Left kidney (tissue), 2 donors: ENCODE results near the gene BBS12. TPM values are rescaled to one million over a fixed set of nuclear protein-coding genes. Genes with fewer than 3 reads are reported as not detected.
"Not testable (repeated sequence)": the region's sequence is repeated elsewhere in the genome, so short reads cannot be mapped to it uniquely, and the experiment has no call there.

Experiments used
- DNase-seq: peaks from one replicate; pipeline ENCODE4 v3.0.0-alpha.2; 2013
- polyA plus RNA-seq: library from polyadenylated mRNA; unstranded; fragments of 120-200 nt; gene quantifications from one replicate; pipeline ENCODE4 v1.2.1, GENCODE V29; 2013; ENCODE audit not compliant: insufficient read length

Gene BBS12
- polyA plus RNA-seq, 1 donor, result 15.7 TPM

DNA sequence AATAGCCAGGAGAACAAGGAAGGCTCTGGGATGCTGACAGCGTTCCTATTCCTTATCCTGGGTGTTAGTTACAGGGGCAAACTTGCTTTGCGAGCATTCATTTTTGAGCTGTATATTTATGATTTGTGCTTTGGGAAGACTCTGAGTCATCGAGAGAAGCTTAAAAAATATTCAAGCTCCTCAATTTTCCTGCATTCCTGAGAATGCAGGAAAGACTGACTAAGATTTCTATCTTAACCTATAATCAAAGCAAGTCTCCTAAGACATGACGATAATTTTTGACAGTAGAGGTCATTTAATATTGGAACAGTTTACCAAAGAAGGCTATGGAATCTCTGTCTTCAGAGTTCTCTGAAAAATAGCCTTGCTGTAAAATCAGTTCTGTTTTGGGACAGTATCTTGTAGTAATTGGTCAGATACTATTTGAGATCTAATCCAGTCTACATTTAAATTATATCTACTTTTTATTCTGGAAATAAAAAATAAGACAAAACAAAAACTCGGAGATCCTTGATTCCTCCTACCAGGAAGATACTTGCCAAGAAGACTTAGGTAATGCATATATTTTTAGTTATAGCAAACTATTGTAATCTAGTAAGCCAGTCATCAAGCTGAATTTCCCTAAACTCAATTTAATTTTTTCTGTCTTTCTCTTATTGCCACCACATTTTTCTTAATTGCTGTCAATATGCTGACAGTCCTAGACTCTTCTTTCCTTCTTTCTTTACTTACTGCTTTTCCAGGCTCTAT, 31.7 kb downstream of the BBS12 start:
- no peak for DNase-seq

DNA sequence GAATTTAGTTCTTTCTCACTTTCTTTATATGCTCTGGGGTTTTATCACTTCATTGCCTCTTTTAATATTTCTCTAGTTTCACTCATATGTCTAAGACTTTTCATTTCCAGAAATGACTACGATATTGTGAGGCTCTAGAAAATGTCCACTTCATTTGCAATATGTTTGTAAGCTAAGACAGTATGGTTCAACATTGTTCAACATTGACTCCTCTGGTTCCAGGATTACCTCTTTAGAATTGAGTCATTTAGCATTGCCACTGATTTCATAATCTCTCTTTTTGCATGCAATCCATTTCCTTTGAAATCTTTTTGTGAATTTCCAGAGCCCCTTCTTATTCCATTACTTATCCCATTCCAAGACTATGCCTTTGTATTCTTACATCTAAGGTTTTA, 32.3 kb downstream of the BBS12 start:
- no peak for DNase-seq

DNA sequence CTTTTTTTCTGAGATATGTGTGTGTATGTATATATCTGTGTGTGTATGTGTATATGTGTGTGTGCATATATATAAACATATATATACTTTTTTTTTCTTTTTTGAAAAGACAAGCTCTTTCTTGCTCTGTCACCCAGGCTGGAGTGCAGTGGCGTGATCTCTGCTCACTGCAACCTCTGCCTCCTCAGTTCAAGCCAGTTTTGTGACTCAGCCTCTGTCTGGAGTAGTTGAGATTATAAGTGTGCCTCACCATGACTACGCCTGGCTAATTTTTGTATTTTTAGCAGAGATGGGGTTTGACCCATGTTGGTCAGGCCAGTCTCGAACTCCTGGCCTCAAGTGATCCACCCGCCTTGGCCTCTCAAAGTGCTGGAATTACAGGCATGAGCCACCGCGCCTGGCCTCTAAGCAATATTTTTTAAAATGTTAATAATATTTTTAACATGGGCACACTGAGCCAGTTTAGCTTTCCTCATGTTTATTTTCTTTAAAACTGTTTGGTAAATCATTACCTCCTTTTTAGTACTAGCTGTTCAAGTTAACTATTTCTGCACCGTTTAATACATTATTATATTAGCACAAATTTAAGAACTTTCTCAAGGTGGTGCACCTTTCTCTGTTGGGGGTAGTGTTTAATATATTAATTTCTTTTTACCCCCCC, 33.3 kb downstream of the BBS12 start:
- no peak for DNase-seq

DNA sequence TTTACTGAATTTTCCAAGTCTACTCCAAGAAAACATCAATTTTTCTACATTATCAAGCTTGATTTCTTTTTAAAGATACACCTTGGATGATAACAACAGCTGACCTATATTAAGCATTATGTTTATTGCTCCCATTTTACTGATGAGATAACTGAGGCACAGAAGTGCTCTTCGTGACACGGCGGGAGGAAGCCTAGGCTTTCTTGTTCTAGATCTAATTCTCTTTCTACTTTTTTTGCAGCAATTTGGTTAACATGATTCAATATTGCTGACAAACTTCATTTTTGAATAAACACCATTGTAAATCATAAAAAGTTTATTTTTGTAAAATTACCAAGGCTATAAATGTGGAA, 33.8 kb downstream of the BBS12 start:
- no peak for DNase-seq

DNA sequence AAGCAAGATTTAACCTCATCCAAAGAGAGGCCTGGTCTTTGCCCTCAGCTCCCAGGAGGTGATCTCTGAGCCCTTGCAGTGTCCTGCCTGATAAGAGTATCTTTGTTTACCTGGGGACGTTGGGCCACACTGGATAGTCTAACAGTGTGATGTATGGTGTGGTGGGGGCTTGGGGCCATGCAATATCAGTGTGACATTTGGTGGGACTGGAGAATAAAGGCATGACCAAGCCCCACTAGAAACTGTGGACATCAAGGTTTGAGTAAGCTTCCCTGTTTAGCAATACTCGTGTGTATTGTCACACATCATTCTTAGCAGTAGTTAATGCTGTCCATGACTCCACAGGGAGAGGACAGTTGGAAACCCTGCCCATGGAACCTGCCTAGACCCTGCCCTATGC, 34.4 kb downstream of the BBS12 start:
- no peak for DNase-seq

DNA sequence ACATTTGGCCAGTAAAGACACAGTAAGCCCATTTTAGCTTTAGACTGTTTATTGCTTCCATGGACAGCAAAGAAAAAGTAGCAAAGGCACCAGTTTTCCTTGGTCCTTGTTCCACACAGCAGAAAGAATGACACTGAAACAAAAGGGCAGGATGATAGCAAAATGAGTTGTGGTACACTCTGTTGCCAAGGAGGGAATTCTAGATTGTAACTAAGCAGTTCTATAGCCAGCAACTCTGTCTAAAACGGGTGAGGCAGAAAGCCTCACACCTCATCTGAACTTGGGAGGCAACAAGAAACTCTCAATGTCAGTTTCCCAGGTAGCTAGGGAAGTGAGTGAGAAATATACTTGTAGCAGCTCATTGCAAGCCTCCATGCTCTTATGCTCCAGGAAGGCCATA, 39.2 kb downstream of the BBS12 start:
- DNase-seq, result no peak

DNA sequence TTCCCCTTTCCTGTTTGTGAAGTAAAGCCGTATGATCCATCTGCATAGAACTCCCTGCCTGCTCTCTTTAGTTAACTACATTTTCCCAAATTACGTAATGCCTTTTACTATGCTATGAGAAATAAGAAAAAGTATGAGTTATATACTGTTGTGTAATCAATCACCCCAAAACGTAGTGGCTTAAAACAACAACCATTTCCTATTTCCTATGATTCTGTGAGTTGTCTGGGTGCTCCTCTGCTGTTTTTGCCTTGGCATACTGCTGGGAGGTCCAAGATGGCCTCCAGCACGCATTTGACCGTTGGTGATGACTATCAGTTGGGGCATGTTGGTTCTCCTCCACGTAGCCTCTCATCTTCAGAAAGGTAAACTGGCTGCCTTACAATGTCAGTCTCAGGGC, 39.8 kb downstream of the BBS12 start:
- no peak for DNase-seq

DNA sequence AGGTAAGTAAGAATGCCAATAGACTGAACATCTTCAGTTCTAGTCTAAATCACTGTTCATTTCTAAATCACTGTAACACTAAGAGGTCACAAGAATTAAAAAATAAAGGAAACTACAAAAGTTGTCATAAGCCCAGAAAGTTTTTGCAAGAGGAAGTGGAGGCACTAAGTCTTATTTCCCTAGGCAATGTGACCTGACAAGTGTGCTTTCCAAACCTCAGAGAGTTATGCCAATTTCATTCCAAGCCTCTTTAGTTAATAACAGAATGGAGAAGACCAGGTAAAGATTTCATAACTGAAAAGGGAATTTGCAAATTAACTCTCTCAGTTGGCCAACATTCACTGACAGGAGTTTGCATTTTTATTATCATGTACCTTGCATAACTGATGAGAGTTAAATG, 40.5 kb downstream of the BBS12 start:
- DNase-seq, result no peak

DNA sequence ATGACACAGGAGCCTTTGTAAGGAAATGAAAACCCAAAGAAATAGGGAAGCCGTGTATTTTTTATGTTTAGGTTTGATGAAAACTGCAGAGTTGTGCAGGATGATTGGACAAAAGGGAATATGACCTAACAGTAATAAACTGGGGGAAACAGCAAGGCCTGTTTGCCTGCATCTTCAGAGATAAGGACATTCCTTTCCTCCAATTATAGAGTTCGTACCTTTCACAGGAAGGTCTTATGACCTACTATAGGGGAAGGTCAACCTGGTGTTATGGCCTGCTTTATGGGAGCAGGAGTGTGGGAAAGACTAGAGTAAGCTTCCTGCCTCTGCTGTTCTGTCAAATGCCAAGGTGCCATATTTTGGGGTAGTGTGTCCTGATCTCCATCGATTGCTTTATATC, 42.5 kb downstream of the BBS12 start:
- no peak for DNase-seq

DNA sequence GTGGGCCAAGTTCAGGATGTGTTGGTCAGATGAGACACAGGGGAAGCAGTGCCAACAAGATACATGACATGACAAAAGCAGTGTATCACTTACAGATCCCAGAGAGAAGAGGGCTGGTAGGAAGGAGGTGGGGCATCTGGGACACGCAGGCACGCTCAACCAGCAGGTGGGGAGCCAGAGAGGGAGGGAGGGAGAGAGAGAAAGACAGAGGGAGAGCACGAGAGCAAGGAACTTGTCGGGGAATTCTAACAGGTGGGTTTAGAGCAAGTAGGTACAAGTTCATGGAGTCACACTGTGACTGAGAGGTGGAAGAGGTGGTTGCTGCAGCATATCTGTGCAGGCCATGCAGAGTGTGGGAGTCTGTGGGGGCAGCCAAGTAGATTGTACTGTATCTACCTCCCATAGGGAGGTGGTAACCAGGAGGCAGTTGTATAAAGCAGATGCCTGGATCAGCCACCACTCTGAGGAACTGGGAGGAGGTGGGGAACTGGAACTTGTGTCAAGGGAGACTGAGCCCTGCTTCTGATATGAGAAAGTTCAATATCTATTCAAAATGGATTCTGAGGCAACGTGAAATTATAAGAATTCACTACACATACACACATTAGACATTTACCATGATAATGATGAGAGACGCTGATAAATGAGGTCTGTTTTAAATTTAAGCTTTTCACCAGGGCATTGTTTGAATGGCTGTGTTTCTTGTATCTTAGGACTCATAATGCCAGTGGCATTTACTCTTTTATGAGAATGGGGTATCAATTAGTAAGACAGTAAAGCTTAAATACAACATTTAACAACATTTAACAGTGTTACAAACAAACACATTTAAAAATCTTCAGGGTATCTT, 43.7 kb downstream of the BBS12 start:
- no peak for DNase-seq

DNA sequence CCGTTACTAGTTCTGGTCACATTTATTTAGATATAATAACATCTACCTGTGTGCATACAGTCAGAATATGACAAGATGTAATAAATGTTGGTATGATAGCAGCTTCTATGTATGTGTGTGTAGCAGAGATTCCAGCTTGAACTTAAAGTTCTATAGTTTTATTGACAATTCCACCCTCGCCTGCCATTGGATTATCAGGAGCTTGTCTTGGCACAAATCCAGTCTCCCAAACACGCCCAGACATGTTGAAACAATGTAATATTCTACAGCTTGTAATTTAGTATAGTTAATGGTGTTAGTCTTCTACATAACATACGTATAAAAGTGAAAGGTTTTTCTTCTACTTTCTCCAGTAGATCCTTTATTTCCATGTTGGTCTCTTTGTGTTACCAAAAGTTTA, 44.4 kb downstream of the BBS12 start:
- no peak for DNase-seq

DNA sequence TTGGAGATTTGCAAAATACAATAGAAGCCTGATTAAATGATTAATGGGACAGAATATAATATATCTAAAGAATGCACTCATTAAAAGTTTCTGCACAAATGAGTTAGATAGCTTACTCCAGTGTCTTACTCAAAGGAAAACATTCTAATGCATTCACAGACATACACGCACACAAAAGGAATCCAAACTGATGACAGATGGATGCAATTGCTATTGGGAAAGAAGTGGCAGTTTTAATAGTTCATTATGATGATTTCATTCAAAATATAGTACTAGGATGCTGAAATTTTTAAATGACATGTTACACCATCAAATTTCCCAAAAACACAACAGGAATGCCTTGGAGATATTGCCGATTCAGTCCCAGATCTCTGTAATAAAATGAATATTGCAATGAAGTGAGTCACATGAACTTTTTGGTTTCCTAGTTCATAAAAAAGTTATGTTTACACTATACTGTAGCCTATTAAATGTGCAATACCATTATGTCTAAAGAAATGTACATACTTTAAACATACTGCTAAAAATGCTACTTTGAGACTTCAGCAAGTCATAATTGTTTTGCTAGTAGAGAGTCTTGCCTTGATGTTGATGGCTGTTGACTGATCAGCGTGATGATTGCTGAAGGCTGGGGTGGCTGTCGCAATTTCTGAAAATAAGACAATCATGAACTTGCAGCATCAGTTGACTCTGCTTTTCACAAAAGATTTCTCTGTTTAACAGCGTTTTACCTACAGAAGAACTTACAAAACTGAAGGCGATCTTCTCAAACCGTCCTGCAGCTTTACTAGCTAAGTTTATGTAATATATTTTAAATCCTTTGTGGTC, 45.6 kb downstream of the BBS12 start:
- DNase-seq, result no peak

DNA sequence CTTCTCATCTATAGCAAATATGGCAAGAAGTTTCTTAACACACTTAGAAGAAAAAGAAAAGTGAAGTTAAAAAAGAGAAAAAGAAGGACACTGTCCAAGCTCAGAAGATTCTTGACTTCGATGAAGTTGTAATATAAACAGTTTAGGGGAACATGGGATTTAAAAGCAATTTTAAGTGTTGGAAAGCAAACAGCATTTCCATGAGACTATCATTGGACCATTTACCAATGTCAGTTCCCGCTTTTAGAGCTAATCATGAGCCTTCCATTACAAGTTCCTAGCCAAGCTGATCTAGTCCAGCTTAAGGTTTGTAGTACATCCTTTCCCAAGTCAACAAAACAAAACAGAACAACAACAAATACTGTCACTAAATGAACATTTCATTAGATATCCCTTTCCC, 49.0 kb downstream of the BBS12 start:
- no peak for DNase-seq

DNA sequence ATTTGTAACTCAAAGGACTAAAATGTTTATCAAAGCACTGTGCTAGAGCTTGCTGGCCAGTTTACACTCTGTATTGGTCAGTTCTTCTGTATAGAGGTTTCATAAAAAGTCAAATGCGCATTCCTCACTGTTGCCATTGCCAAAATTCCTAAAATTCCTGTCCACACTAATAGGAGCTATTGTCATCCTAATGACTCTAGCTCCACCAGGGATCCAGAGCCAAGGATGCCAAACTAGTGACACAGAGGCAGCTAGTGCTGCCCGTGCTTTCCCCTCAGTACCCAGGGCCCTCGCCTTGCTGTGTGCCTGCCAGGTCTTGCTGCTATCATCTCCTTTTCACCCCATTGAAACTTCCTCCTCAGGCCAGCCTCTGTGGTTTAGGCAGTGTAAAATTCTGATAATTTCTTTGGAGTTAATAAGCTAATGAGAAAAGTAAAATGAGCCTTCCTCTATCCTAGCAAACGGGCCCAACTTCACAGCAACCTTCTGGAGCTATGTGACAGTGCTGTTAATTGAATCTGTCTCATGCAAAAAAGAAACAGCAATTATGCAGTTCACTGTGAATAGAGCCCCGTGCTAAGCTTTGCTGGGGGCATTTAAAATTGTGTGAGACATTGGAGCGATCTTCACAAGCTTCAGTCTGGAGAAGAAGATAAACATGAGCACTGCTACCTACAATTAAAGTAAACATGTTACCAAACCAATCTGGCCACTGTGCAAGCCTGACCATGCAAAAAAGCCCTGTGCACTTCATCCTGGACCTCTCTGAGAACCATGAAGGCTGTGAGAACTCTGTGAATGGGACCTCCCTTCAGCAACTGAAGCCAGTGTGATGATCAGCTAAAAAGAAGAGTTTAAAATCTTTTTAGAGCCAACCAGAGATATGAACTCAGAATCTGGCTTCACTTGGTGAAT, 51.1 kb downstream of the BBS12 start:
- DNase-seq, result no peak

DNA sequence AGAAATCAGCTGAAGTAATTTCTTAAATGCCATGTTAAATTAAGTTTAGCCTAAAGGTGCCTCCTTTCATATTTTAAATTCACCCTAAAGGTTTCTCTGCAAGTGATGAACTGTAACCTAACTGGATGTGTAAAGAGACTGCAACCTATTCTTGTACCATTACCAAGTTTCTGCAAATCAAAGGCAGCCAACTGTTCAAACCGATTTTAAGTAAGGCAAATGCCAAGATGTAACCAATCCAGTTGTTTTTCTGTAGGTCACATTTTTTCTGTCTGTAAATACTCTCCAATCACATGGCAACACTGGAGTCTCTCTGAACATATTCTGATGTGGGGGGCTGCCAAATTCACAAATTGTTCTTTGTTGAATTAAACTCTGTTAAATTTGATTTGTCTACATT, 51.8 kb downstream of the BBS12 start:
- no peak for DNase-seq

DNA sequence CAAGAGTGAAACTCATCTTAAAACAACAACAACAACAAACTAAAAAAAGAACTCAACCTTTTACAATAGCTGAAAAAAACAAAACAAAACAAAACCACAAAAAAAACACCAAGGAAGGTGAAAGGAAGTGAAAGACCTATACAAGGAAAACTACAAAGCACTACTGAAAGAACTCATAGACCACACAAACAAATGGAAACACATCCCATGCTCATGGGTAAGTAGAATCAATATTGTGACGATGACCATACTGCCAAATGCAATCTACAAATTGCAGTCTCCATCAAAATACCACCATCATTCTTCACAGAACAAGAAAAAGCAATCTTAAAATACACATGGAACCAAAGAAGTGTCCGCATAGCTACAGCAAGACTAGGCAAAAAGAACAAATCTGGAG, 52.6 kb downstream of the BBS12 start:
- no peak for DNase-seq

DNA sequence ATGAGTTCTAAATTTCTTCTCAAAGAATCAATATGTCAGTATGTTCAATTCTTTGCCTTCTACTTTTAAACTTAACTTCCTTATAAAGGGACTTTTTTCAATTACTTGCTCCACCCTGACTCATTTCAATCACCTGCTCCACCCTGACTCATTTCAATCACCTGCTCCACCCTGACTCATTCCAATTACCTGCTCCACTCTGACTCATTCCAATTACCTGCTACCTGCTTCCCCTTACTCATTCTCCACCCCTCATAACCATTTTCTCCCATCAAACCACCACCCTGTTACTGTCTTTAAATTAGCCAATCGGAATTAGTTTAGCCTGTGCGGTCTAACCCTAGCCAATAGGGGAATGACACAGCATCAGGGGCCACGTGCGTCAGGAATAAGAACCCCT, 53.8 kb downstream of the BBS12 start:
- DNase-seq, result not testable (repeated sequence)

DNA sequence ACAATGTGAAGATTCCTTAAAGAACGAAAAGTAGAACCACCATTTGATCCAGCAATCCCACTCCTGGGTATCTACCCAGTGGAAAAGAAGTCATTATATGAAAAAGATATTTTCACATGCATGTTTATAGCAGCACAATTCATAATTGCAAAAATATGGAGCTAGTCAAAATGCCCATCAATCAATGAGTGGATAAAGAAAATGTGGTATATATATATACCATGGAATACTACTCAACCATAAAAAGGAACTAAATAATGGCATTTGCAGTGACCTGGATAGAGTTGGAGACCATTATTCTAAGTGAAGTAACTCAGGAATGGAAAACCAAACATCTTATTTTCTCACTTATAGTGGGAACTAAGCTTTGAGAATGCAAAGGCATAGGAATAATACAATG, 54.4 kb downstream of the BBS12 start:
- DNase-seq, result not testable (repeated sequence)

DNA sequence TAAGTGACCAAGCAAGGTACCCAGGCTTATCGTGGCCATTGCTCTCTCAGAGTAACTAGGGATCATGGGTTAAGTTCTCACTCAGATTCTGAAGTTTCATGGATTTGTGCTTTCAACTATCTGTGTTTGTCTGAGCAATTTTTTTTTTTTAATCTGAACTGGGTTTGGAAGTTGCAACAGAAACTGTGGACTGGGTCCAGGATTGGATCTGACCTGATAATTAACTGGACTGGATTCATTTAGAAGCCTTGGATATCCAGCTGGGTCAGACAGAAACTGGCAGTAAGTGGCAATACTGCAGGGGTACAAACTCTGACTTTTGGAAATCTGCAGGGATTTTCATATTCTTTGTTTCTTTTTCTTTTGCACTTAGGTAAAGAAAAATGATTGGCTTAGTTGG, 55.4 kb downstream of the BBS12 start:
- no peak for DNase-seq

DNA sequence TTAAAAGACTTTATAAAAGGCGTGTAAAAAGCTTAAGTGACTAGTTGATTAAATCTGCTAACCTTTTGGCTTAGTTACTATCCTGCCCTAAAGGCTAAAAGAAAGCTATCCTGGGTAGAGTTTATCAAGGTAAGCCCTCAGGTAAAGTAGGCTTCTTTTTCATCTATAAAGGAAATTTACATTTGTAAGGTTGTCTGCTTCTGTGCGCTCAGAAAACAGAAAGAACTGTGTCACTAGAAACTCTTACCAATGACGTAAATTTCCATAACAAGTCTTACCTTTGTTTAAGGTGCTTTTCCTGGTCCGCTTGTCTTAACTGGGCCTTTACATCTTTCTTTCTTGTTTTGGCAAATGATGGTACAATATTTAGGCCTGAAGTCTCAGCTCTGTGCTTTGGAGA, 56.4 kb downstream of the BBS12 start:
- DNase-seq, result no peak

DNA sequence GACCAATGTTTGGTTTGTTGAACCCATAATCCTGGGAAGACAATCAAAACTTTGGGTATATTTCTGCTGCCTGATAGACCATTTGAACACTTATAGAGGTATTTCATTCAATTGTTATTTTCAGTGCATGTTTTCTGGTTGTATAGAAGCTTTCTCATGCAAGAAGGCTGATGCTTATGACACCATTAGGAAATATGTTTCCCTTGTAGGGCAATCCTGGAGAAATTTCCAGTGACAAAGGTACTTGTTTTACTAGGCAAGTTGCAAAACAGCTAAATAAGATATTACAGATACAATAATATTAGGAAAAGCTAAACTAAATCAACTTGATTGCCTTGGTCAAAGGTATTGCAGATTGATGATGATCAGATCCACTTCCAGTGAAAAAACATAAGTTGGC, 61.3 kb downstream of the BBS12 start:
- no peak for DNase-seq
